Neural cell (in vitro differentiated cells): ENCODE data around the gene ELF1. TPM values are rescaled to one million over a fixed set of nuclear protein-coding genes. Genes with fewer than 3 reads are reported as not detected.

ENCODE experiments used
- H2AFZ ChIP-seq: fragments of 200-600, 300-800 bp; sonication (generic), shearing (Covaris generic); 2 replicates; pipeline ENCODE4 v1.6.0; 2014; ENCODE audit warnings: low read depth, mild to moderate bottlenecking, antibody characterized with exemption, low read length, moderate library complexity
- H3F3A ChIP-seq: fragments of 200-600 bp; shearing (Covaris generic); 2 replicates; pipeline ENCODE4 v1.6.1; 2016; ENCODE audit warnings: mild to moderate bottlenecking, moderate library complexity, mixed read lengths, antibody characterized with exemption, low read length; ENCODE audit not compliant: insufficient read depth, poor library complexity, severe bottlenecking
- H3K27ac ChIP-seq: fragments of 200-600, 300-800 bp; sonication (generic), shearing (Covaris generic); 2 replicates; pipeline ENCODE4 v1.5.1; 2014; ENCODE audit warnings: mild to moderate bottlenecking, low read length, moderate library complexity
- H3K27me3 ChIP-seq: fragments of 300-800, 200-600 bp; sonication (generic), shearing (Covaris generic); 2 replicates; pipeline ENCODE4 v1.6.0; 2014; ENCODE audit warnings: mild to moderate bottlenecking, low read depth, low read length, moderate library complexity; ENCODE audit not compliant: insufficient read depth
- H3K36me3 ChIP-seq: fragments of 300-800, 200-600 bp; sonication (generic), shearing (Covaris generic); 2 replicates; pipeline ENCODE4 v1.5.1; 2014; ENCODE audit warnings: mild to moderate bottlenecking, antibody characterized with exemption, low read length, moderate library complexity; ENCODE audit not compliant: insufficient read depth
- H3K4me2 ChIP-seq: fragments of 300-800, 200-600 bp; sonication (generic), shearing (Covaris generic); 2 replicates; pipeline ENCODE4 v1.6.0; 2014; ENCODE audit warnings: mild to moderate bottlenecking, low read length
- H3K4me3 ChIP-seq: fragments of 300-800, 200-600 bp; sonication (generic), shearing (Covaris generic); 2 replicates; pipeline ENCODE4 v1.5.1; 2014; ENCODE audit warnings: mild to moderate bottlenecking, low read length, moderate library complexity
- H3K79me2 ChIP-seq: fragments of 200-600 bp; shearing (Covaris generic); replicated peaks from 2 replicates; pipeline ENCODE4 v1.6.0; 2014; ENCODE audit warnings: mild to moderate bottlenecking, low read length, moderate library complexity; ENCODE audit not compliant: insufficient read depth
- H3K9ac ChIP-seq: fragments of 300-800, 200-600 bp; sonication (generic), shearing (Covaris generic); 2 replicates; pipeline ENCODE4 v1.6.1; 2016; ENCODE audit warnings: mild to moderate bottlenecking, low read length, mixed read lengths
- H3K9me2 ChIP-seq: fragments of 200-600 bp; shearing (Covaris generic); 2 replicates; pipeline ENCODE4 v1.6.1; 2016; ENCODE audit warnings: mild to moderate bottlenecking, low read length, mixed read lengths; ENCODE audit not compliant: insufficient read depth
- H3K9me3 ChIP-seq: fragments of 200-600, 300-800 bp; sonication (generic), shearing (Covaris generic); 2 replicates; pipeline ENCODE4 v1.6.1; 2016; ENCODE audit warnings: mild to moderate bottlenecking, mixed run types, low read length, moderate library complexity, mixed read lengths
- H4K20me1 ChIP-seq: fragments of 200-600 bp; shearing (Covaris generic); 2 replicates; pipeline ENCODE4 v1.6.1; 2016; ENCODE audit warnings: mild to moderate bottlenecking, mixed run types; ENCODE audit not compliant: insufficient read depth
- EP300 ChIP-seq: fragments of 450-650 bp; conservative IDR thresholded peaks from 2 replicates; pipeline ENCODE4 v1.6.1; 2014; ENCODE audit warnings: antibody characterized with exemption, mild to moderate bottlenecking, moderate library complexity; ENCODE audit not compliant: poor library complexity, severe bottlenecking
- EZH2 ChIP-seq: fragments of 200-600, 300-800 bp; shearing (Covaris generic), sonication (generic); IDR thresholded peaks from 2 replicates; pipeline ENCODE4 v1.6.1; 2014; ENCODE audit warnings: antibody characterized with exemption, low read length, borderline replicate concordance, mild to moderate bottlenecking; ENCODE audit not compliant: insufficient read depth, poor library complexity, severe bottlenecking
- MXI1 ChIP-seq: fragments of 450-650 bp; conservative IDR thresholded peaks from 2 replicates; pipeline ENCODE4 v1.6.1; 2014; ENCODE audit warnings: antibody characterized with exemption, mild to moderate bottlenecking; ENCODE audit not compliant: poor library complexity, severe bottlenecking
- POLR2AphosphoS5 ChIP-seq: IDR thresholded peaks from 2 replicates; pipeline ENCODE4 v1.6.1; 2012
- RAD21 ChIP-seq: fragments of 450-650 bp; conservative IDR thresholded peaks from 2 replicates; pipeline ENCODE4 v1.6.1; 2014; ENCODE audit warnings: antibody characterized with exemption, mild to moderate bottlenecking, moderate library complexity
- SMC3 ChIP-seq: fragments of 450-650 bp; conservative IDR thresholded peaks from 2 replicates; pipeline ENCODE4 v1.6.1; 2014; ENCODE audit warnings: antibody characterized with exemption, mild to moderate bottlenecking, moderate library complexity; ENCODE audit not compliant: poor library complexity
- TAF1 ChIP-seq: IDR thresholded peaks from 2 replicates; pipeline ENCODE4 v1.6.1; 2012; ENCODE audit warnings: low read depth
- polyA plus RNA-seq: library from polyadenylated mRNA; depleted of rRNA; stranded (reverse); fragments of >200 nt; gene quantifications from 2 replicates; pipeline ENCODE4 v1.2.3, GENCODE V29; 2014
- TF ChIP-seq, protein P1 (sequence below): IDR thresholded peaks from 2 replicates; pipeline ENCODE4 v1.6.1; 2012; ENCODE audit warnings: borderline replicate concordance
- TF ChIP-seq, protein P2 (sequence below): fragments of 450-650 bp; IDR thresholded peaks from 2 replicates; pipeline ENCODE4 v1.5.1; 2014; ENCODE audit warnings: antibody characterized with exemption, mild to moderate bottlenecking, moderate library complexity; ENCODE audit not compliant: poor library complexity, severe bottlenecking

The ELF1 gene
- polyA plus RNA-seq, 1 donor from 2014 or later = 2.0 TPM

GRCh38 chr13:41060082-41060723 is 41.1 kb upstream of the ELF1 start:
- Histone ChIP-seq H3K27me3 (no peaks in the 10 kb centered on the region), H4K20me1 (no peaks in the 10 kb centered on the region), H3K36me3 (peaks cover 2% of the 10 kb centered on the region), H3K79me2 (peaks cover 23% of the 10 kb centered on the region), H2AFZ (peak overlapping the region; percentile 75), H3K4me2 (peak overlapping the region; percentile 94), H3F3A (peaks cover 12% of the 10 kb centered on the region), H3K4me3 (peak overlapping the region; percentile 90), H3K27ac (peak overlapping the region; percentile 60), H3K9me2 (no peaks in the 10 kb centered on the region), H3K9ac (peak overlapping the region; percentile 78), H3K9me3 (no peaks in the 10 kb centered on the region)
- TF ChIP-seq RAD21 = no peak
- no peak for TF ChIP-seq POLR2AphosphoS5
- TF ChIP-seq, protein P1, sequence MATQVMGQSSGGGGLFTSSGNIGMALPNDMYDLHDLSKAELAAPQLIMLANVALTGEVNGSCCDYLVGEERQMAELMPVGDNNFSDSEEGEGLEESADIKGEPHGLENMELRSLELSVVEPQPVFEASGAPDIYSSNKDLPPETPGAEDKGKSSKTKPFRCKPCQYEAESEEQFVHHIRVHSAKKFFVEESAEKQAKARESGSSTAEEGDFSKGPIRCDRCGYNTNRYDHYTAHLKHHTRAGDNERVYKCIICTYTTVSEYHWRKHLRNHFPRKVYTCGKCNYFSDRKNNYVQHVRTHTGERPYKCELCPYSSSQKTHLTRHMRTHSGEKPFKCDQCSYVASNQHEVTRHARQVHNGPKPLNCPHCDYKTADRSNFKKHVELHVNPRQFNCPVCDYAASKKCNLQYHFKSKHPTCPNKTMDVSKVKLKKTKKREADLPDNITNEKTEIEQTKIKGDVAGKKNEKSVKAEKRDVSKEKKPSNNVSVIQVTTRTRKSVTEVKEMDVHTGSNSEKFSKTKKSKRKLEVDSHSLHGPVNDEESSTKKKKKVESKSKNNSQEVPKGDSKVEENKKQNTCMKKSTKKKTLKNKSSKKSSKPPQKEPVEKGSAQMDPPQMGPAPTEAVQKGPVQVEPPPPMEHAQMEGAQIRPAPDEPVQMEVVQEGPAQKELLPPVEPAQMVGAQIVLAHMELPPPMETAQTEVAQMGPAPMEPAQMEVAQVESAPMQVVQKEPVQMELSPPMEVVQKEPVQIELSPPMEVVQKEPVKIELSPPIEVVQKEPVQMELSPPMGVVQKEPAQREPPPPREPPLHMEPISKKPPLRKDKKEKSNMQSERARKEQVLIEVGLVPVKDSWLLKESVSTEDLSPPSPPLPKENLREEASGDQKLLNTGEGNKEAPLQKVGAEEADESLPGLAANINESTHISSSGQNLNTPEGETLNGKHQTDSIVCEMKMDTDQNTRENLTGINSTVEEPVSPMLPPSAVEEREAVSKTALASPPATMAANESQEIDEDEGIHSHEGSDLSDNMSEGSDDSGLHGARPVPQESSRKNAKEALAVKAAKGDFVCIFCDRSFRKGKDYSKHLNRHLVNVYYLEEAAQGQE = peak; percentile 6
- TF ChIP-seq SMC3 = peak; percentile 17
- peak; percentile 82 for TF ChIP-seq MXI1
- no peak for TF ChIP-seq EZH2
- TF ChIP-seq EP300 = peak; percentile 35
- no peak for TF ChIP-seq TAF1
- TF ChIP-seq, protein P2, sequence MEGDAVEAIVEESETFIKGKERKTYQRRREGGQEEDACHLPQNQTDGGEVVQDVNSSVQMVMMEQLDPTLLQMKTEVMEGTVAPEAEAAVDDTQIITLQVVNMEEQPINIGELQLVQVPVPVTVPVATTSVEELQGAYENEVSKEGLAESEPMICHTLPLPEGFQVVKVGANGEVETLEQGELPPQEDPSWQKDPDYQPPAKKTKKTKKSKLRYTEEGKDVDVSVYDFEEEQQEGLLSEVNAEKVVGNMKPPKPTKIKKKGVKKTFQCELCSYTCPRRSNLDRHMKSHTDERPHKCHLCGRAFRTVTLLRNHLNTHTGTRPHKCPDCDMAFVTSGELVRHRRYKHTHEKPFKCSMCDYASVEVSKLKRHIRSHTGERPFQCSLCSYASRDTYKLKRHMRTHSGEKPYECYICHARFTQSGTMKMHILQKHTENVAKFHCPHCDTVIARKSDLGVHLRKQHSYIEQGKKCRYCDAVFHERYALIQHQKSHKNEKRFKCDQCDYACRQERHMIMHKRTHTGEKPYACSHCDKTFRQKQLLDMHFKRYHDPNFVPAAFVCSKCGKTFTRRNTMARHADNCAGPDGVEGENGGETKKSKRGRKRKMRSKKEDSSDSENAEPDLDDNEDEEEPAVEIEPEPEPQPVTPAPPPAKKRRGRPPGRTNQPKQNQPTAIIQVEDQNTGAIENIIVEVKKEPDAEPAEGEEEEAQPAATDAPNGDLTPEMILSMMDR = peak; percentile 58

GRCh38 chr13:41059456-41060081 is 40.5 kb upstream of the ELF1 start:
- H3K79me2 ChIP-seq = peaks cover 19% of the 10 kb centered on the region
- H3K4me3 ChIP-seq = peak overlapping the region; percentile 90
- H2AFZ ChIP-seq = peak overlapping the region; percentile 75
- H3K36me3 ChIP-seq = no peaks in the 10 kb centered on the region
- no peaks in the 10 kb centered on the region for H4K20me1 ChIP-seq
- H3K9me2 ChIP-seq = no peaks in the 10 kb centered on the region
- H3K9me3 ChIP-seq = no peaks in the 10 kb centered on the region
- peak overlapping the region; percentile 94 for H3K4me2 ChIP-seq
- peak overlapping the region; percentile 78 for H3K9ac ChIP-seq
- H3K27ac ChIP-seq = no peak overlapping the region
- TF ChIP-seq TAF1 = no peak
- TF ChIP-seq SMC3 = no peak
- TF ChIP-seq EZH2 = no peak
- TF ChIP-seq, protein P2 = no peak
- TF ChIP-seq EP300 = no peak
- TF ChIP-seq RAD21 = no peak
- TF ChIP-seq, protein P1 = no peak
- no peak for TF ChIP-seq MXI1
- no peak for TF ChIP-seq POLR2AphosphoS5
- H3K27me3 ChIP-seq = no peaks in the 10 kb centered on the region
- peaks cover 12% of the 10 kb centered on the region for H3F3A ChIP-seq
